ENCODE measurements around the gene MYCN.
"Not testable (repeated sequence)": the region's sequence is repeated elsewhere in the genome, so short reads cannot be mapped to it uniquely, and the experiment has no call there.

Gene MYCN

GRCh38 chr2:15907461-15908324 is 32.7 kb upstream of the MYCN start:
- no peak for DNase-seq (ENCODE audit: low read depth)

GRCh38 chr2:15908371-15908770 is 32.0 kb upstream of the MYCN start:
- no peak for DNase-seq (ENCODE audit: low read depth)

GRCh38 chr2:15909157-15909556 is 31.2 kb upstream of the MYCN start:
- no peak for DNase-seq (ENCODE audit: low read depth)

GRCh38 chr2:15909736-15910135 is 30.6 kb upstream of the MYCN start:
- no peak for DNase-seq (ENCODE audit: low read depth)

GRCh38 chr2:15911270-15911669 is 29.1 kb upstream of the MYCN start:
- not testable (repeated sequence) for DNase-seq (ENCODE audit: low read depth)

- DNase-seq (ENCODE audit: low read depth): no peak
Observed at GRCh38 chr2:15911686-15912085, 28.7 kb upstream of the MYCN start.

GRCh38 chr2:15912203-15912602 is 28.1 kb upstream of the MYCN start:
- DNase-seq (ENCODE audit: low read depth): no peak

GRCh38 chr2:15913146-15913545 is 27.2 kb upstream of the MYCN start:
- no peak for DNase-seq (ENCODE audit: low read depth)

- DNase-seq (ENCODE audit: low read depth): no peak
Observed at GRCh38 chr2:15914596-15915385, 25.6 kb upstream of the MYCN start.

- not testable (repeated sequence) for DNase-seq (ENCODE audit: low read depth)
Observed at GRCh38 chr2:15915546-15915945, 24.8 kb upstream of the MYCN start.

- DNase-seq (ENCODE audit: low read depth): no peak
Observed at GRCh38 chr2:15916336-15916735, 24.0 kb upstream of the MYCN start.

- no peak for DNase-seq (ENCODE audit: low read depth)
Observed at GRCh38 chr2:15918761-15919356, 21.5 kb upstream of the MYCN start.

- DNase-seq (ENCODE audit: low read depth): no peak
Observed at GRCh38 chr2:15919716-15920434, 20.5 kb upstream of the MYCN start.

GRCh38 chr2:15920696-15921095 is 19.7 kb upstream of the MYCN start:
- no peak for DNase-seq (ENCODE audit: low read depth)

GRCh38 chr2:15923597-15923996 is 16.8 kb upstream of the MYCN start:
- DNase-seq (ENCODE audit: low read depth): no peak

- DNase-seq (ENCODE audit: low read depth): no peak
Observed at GRCh38 chr2:15925819-15926218, 14.5 kb upstream of the MYCN start.

- DNase-seq (ENCODE audit: low read depth): no peak
Observed at GRCh38 chr2:15926252-15926651, 14.1 kb upstream of the MYCN start.

GRCh38 chr2:15927551-15928218 is 12.7 kb upstream of the MYCN start:
- no peak for DNase-seq (ENCODE audit: low read depth)

- not testable (repeated sequence) for DNase-seq (ENCODE audit: low read depth)
Observed at GRCh38 chr2:15929008-15929407, 11.3 kb upstream of the MYCN start.

GRCh38 chr2:15929861-15930260 is 10.5 kb upstream of the MYCN start:
- no peak for DNase-seq (ENCODE audit: low read depth)

GRCh38 chr2:15930589-15931318 is 9.6 kb upstream of the MYCN start:
- DNase-seq (ENCODE audit: low read depth): no peak

All from T follicular helper cell (primary cell).